ENCODE measurements around the gene PCBP3. TPM values are rescaled to one million over a fixed set of nuclear protein-coding genes. Genes with fewer than 3 reads are reported as not detected.

PCBP3 gene
- polyA plus RNA-seq, 1 experiment: 1.6 TPM

DNA sequence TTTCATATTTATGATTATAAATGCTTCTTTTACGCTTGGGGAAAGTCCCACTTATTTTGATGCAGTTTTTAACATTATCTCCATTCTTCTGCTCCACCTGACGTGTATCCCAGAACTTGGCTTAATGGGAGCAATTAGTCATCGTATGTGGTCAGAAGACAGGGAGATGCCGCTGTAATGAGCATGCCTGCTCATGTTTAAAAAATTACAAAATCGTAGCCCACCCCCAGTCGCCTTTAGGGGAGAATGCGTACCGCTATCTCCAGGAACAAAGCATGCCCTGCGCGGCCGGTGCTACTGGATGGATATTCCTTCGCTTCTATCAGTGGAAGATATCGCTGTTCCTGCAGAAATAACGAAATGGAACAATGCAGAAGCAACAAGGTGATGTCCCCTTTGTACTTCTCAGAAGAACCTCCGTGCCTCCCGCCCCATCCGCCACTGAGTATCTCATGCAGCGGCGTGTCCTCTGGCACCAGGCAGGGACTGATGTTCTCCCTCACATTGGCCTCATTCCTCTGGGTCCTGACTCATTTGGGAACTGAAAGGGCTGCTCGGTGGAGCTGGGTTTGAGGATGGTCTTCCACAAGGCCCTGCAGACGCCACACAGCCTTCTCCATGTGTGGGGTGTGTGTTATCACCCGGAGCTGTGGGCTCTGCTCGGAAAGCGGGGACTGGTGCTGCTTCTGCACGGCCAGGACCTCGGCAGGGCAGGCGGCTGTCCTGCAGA lies 221.7 kb downstream of the PCBP3 start:
- Histone ChIP-seq H3K4me3 (ENCODE audit: low read depth, low read length) (no peak overlapping the region), H3K27me3 (ENCODE audit: control insufficient read depth, insufficient read depth, low read length) (no peaks in the 10 kb centered on the region), H3K27ac (ENCODE audit: low read depth, low read length) (peak overlapping the region; percentile 85), H3K9me3 (ENCODE audit: control insufficient read depth, insufficient read depth, low read length) (peaks cover 37% of the 10 kb centered on the region)
- ChIA-PET POLR2A (no interaction called here), CTCF (no interaction called here)
- DNase-seq (ENCODE audit: low read depth, low spot score): peak; percentile 59
- TF ChIP-seq, protein P1, sequence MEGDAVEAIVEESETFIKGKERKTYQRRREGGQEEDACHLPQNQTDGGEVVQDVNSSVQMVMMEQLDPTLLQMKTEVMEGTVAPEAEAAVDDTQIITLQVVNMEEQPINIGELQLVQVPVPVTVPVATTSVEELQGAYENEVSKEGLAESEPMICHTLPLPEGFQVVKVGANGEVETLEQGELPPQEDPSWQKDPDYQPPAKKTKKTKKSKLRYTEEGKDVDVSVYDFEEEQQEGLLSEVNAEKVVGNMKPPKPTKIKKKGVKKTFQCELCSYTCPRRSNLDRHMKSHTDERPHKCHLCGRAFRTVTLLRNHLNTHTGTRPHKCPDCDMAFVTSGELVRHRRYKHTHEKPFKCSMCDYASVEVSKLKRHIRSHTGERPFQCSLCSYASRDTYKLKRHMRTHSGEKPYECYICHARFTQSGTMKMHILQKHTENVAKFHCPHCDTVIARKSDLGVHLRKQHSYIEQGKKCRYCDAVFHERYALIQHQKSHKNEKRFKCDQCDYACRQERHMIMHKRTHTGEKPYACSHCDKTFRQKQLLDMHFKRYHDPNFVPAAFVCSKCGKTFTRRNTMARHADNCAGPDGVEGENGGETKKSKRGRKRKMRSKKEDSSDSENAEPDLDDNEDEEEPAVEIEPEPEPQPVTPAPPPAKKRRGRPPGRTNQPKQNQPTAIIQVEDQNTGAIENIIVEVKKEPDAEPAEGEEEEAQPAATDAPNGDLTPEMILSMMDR (IDR thresholded peaks at IDR 0.05; ENCODE audit: low read depth, low read length): no peak

- Histone ChIP-seq H3K27me3 (ENCODE audit: control insufficient read depth, insufficient read depth, low read length) (no peaks in the 10 kb centered on the region), H3K27ac (ENCODE audit: low read depth, low read length) (no peak overlapping the region), H3K9me3 (ENCODE audit: control insufficient read depth, insufficient read depth, low read length) (peaks cover 37% of the 10 kb centered on the region), H3K4me3 (ENCODE audit: low read depth, low read length) (no peak overlapping the region)
- TF ChIP-seq, protein P1 (IDR thresholded peaks at IDR 0.05; ENCODE audit: low read depth, low read length): no peak
- CTCF ChIA-PET: no interaction called here
- POLR2A ChIA-PET: no interaction called here
- DNase-seq (ENCODE audit: low read depth, low spot score): no peak
Measured at GRCh38 chr21:45866551-45866950, 223.0 kb downstream of the PCBP3 start.

DNA sequence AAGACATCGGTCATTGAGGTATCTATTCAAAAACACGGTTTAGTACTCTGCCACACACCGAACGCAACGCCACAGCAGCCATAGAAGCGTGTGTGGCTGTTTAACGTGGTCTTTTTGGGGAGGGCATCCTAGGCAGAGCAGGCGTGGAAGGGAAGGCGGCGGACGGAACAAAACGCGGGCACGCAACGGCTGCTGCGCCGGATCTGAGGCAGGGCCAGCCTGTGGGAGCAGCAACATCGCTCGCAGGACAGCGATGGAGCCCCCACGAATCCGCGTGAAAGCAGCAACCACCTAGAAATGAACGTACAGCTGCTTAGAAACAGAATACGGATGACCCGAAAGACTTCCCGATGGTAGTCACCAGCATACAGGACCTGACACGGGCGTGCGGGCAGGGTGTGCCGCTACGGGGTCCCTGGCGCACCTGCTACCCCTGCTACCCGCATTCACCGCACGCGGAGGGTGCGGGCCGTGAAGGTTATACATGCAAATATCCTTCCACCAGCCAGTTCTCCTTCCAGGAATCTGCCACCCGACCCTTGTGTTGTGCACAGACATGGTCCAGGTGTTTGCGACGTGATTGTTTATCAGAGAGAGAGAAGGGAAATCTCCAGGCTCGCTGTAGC lies 223.6 kb downstream of the PCBP3 start:
- Histone ChIP-seq H3K27ac (ENCODE audit: low read depth, low read length) (no peak overlapping the region), H3K27me3 (ENCODE audit: control insufficient read depth, insufficient read depth, low read length) (no peaks in the 10 kb centered on the region), H3K4me3 (ENCODE audit: low read depth, low read length) (no peak overlapping the region), H3K9me3 (ENCODE audit: control insufficient read depth, insufficient read depth, low read length) (peaks cover 41% of the 10 kb centered on the region)
- DNase-seq (ENCODE audit: low read depth, low spot score): no peak
- ChIA-PET POLR2A (no interaction called here), CTCF (no interaction called here)
- TF ChIP-seq, protein P1 (IDR thresholded peaks at IDR 0.05; ENCODE audit: low read depth, low read length): no peak

DNA sequence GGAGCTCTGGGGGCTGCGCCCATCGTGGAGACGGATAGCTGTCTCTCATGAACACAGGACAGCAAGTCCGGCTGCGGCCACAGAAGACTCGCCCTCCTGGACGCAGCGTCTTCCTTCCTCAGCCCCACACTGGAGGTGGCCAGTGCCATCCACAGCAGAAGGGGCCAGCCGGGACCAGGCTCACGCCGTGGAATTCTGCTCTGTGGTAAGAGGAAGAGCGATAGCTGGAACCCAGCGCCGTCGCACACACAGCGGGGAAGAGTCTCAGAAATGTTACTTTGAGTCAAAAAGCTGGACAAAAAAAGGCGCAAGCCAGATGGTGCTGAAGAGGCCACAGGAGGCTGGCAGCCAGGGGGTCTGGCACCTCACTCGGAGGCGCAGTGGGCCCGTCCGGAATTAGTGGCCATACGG lies 224.2 kb downstream of the PCBP3 start:
- ChIA-PET CTCF (no interaction called here), POLR2A (no interaction called here)
- H3K27me3 ChIP-seq (ENCODE audit: control insufficient read depth, insufficient read depth, low read length): no peaks in the 10 kb centered on the region
- H3K27ac ChIP-seq (ENCODE audit: low read depth, low read length): no peak overlapping the region
- peaks cover 44% of the 10 kb centered on the region for H3K9me3 ChIP-seq (ENCODE audit: control insufficient read depth, insufficient read depth, low read length)
- TF ChIP-seq, protein P1 (IDR thresholded peaks at IDR 0.05; ENCODE audit: low read depth, low read length): no peak
- H3K4me3 ChIP-seq (ENCODE audit: low read depth, low read length): no peak overlapping the region
- no peak for DNase-seq (ENCODE audit: low read depth, low spot score)

GRCh38 chr21:45868086-45868485 lies 224.6 kb downstream of the PCBP3 start:
- H3K9me3 ChIP-seq (ENCODE audit: control insufficient read depth, insufficient read depth, low read length): peaks cover 45% of the 10 kb centered on the region
- TF ChIP-seq, protein P1 (IDR thresholded peaks at IDR 0.05; ENCODE audit: low read depth, low read length): no peak
- H3K4me3 ChIP-seq (ENCODE audit: low read depth, low read length): no peak overlapping the region
- POLR2A ChIA-PET: no interaction called here
- DNase-seq (ENCODE audit: low read depth, low spot score): no peak
- no peaks in the 10 kb centered on the region for H3K27me3 ChIP-seq (ENCODE audit: control insufficient read depth, insufficient read depth, low read length)
- H3K27ac ChIP-seq (ENCODE audit: low read depth, low read length): no peak overlapping the region
- CTCF ChIA-PET: no interaction called here
